ENCODE data around the gene PHTF1. TPM values are rescaled to one million over a fixed set of nuclear protein-coding genes. Genes with fewer than 3 reads are reported as not detected.
A peak's percentile ranks its signal among the peaks of the same experiment; 100 is the strongest.

Gene PHTF1
- total and polyA plus RNA-seq, 2 donors (not counting 1 experiment from before 2014, with no cell fraction given) = 3.6 to 18.5 TPM

GRCh38 chr1:113787663-113788062 lies 28.4 kb upstream of the PHTF1 start:
- H3K27ac ChIP-seq (ENCODE audit: low read length in 2 of 2) = no peak overlapping the region
- no peak overlapping the region for H2AFZ ChIP-seq (ENCODE audit: insufficient read depth, low read depth, low read length, poor library complexity, severe bottlenecking)
- H3K4me3 ChIP-seq (ENCODE audit: control extremely low read depth in 1 of 5, extremely low read depth in 1 of 5, insufficient read depth in 1 of 5, low read depth in 2 of 5, low read length in 4 of 5) = no peak overlapping the region
- H3K4me2 ChIP-seq (replicated peaks; ENCODE audit: low read depth, low read length, poor library complexity, severe bottlenecking) = no peak overlapping the region
- ChIA-PET POLR2A (no interaction called here), CTCF (interaction anchor here (0.6 to 1.1 kb wide), 2 partner anchors 10 to 72 kb away, joined by 3 read pairs; no protein-coding TSS in a partner anchor)
- no peaks in the 10 kb centered on the region for H3K27me3 Mint-ChIP-seq
- ATAC-seq (ENCODE audit: low read depth) (no peak), DNase-seq (no peak)
- peaks cover 16 to 19% of the 10 kb centered on the region in 2 donors for H3K4me1 ChIP-seq (ENCODE audit: control insufficient read depth in 2 of 2, insufficient read depth in 2 of 2, low read length in 2 of 2)
- TF ChIP-seq EZH2 (IDR thresholded peaks at IDR 0.05; ENCODE audit: borderline replicate concordance, insufficient read depth, low read depth, low read length, poor library complexity, severe bottlenecking) = no peak
- no peak for TF ChIP-seq CTCF (IDR thresholded peaks at IDR 0.05)
- peaks cover 0 to 9% of the 10 kb centered on the region in 2 experiments for H3K36me3 ChIP-seq (replicated peaks in 1 of 2; ENCODE audit: control extremely low read depth in 1 of 2, control insufficient read depth in 1 of 2, extremely low read depth in 1 of 2, insufficient read depth in 2 of 2, low read length in 1 of 2)
- no peaks in the 10 kb centered on the region for H3K9me3 Mint-ChIP-seq (ENCODE audit: insufficient read depth)
- WGBS (ENCODE audit: insufficient coverage) = no CpG with 5 or more reads among the region's 3 CpGs
- H3K9ac ChIP-seq (ENCODE audit: low read length) = no peak overlapping the region
- no peak overlapping the region for H3K27ac Mint-ChIP-seq
- peaks cover 26% of the 10 kb centered on the region for H3K4me1 Mint-ChIP-seq
- H3K9me3 ChIP-seq (ENCODE audit: control extremely low read depth in 1 of 3, control insufficient read depth in 2 of 3, insufficient read depth in 1 of 3, low read length in 2 of 3) = no peaks in the 10 kb centered on the region
- peaks cover 69% of the 10 kb centered on the region for H3K79me2 ChIP-seq (ENCODE audit: control insufficient read depth, insufficient read depth, low read length)
- H3K4me3 Mint-ChIP-seq = no peak overlapping the region
- H4K20me1 ChIP-seq (ENCODE audit: control insufficient read depth, insufficient read depth, low read length, poor library complexity, severe bottlenecking) = peaks cover 17% of the 10 kb centered on the region
- intact Hi-C loops (cut with micrococcal nuclease) = no loop called here
- no peaks in the 10 kb centered on the region for H3K27me3 ChIP-seq (replicated peaks in 1 of 4; ENCODE audit: control extremely low read depth in 1 of 4, control insufficient read depth in 3 of 4, insufficient read depth in 4 of 4, low read length in 3 of 4)

- DNase-seq = no peak
- Histone ChIP-seq H3K9ac (ENCODE audit: low read length) (no peak overlapping the region), H3K79me2 (ENCODE audit: control insufficient read depth, insufficient read depth, low read length) (peaks cover 79% of the 10 kb centered on the region), H2AFZ (ENCODE audit: insufficient read depth, low read depth, low read length, poor library complexity, severe bottlenecking) (no peak overlapping the region), H3K27me3 (replicated peaks in 1 of 4; ENCODE audit: control extremely low read depth in 1 of 4, control insufficient read depth in 3 of 4, insufficient read depth in 4 of 4, low read length in 3 of 4) (no peaks in the 10 kb centered on the region), H3K9me3 (ENCODE audit: control extremely low read depth in 1 of 3, control insufficient read depth in 2 of 3, insufficient read depth in 1 of 3, low read length in 2 of 3) (no peaks in the 10 kb centered on the region), H3K4me3 (ENCODE audit: control extremely low read depth in 1 of 5, extremely low read depth in 1 of 5, insufficient read depth in 1 of 5, low read depth in 2 of 5, low read length in 4 of 5) (no peak overlapping the region), H3K27ac (ENCODE audit: low read length in 2 of 2) (peak overlapping the region in 1 of 2 donors; percentile 5), H4K20me1 (ENCODE audit: control insufficient read depth, insufficient read depth, low read length, poor library complexity, severe bottlenecking) (peaks cover 25% of the 10 kb centered on the region), H3K4me1 (ENCODE audit: control insufficient read depth in 2 of 2, insufficient read depth in 2 of 2, low read length in 2 of 2) (peaks cover 21 to 22% of the 10 kb centered on the region in 2 donors), H3K36me3 (replicated peaks in 1 of 2; ENCODE audit: control extremely low read depth in 1 of 2, control insufficient read depth in 1 of 2, extremely low read depth in 1 of 2, insufficient read depth in 2 of 2, low read length in 1 of 2) (peaks cover 0 to 9% of the 10 kb centered on the region in 2 experiments), H3K4me2 (replicated peaks; ENCODE audit: low read depth, low read length, poor library complexity, severe bottlenecking) (no peak overlapping the region)
- POLR2A ChIA-PET = interaction anchor here (1.4 kb wide), 1 partner anchor 25 kb away, joined by 5 read pairs; no protein-coding TSS in a partner anchor
- Mint-ChIP-seq H3K4me3 (no peak overlapping the region), H3K27me3 (no peaks in the 10 kb centered on the region), H3K4me1 (peaks cover 23% of the 10 kb centered on the region), H3K27ac (no peak overlapping the region), H3K9me3 (ENCODE audit: insufficient read depth) (no peaks in the 10 kb centered on the region)
- intact Hi-C loops (cut with micrococcal nuclease) = no loop called here
- TF ChIP-seq EZH2 (IDR thresholded peaks at IDR 0.05; ENCODE audit: borderline replicate concordance, insufficient read depth, low read depth, low read length, poor library complexity, severe bottlenecking) (no peak), CTCF (IDR thresholded peaks at IDR 0.05) (no peak)
- WGBS (ENCODE audit: insufficient coverage) = no CpG with 5 or more reads among the region's 1 CpG
- CTCF ChIA-PET = interaction anchor here (1.1 kb wide), 1 partner anchor 25 kb away, joined by 3 read pairs; no protein-coding TSS in a partner anchor
- no peak for ATAC-seq (ENCODE audit: low read depth)
Measured at GRCh38 chr1:113786069-113786468, 26.8 kb upstream of the PHTF1 start.
